ENCODE results near the gene TPM1.

TPM1 gene

DNA sequence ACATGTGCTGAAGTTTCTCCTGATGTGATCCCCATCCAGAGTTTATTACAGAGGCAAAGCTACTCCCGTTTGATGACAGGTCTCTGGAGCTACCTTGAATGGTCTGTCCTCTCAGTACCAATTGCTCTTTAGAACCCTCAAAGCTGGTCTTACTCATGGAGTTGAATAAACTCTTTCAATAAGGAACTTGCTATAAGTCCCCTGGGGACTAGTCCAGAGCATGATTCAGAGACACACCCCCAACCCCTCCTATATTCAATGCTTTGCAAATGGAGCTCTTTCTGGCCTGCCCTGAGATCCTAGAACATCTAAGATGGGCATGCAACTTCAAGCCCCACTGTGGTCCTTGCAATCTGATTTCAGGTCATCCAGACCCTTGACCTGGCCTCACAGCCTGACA, 23.9 kb upstream of the TPM1 start:
- DNase-seq = no peak

DNA sequence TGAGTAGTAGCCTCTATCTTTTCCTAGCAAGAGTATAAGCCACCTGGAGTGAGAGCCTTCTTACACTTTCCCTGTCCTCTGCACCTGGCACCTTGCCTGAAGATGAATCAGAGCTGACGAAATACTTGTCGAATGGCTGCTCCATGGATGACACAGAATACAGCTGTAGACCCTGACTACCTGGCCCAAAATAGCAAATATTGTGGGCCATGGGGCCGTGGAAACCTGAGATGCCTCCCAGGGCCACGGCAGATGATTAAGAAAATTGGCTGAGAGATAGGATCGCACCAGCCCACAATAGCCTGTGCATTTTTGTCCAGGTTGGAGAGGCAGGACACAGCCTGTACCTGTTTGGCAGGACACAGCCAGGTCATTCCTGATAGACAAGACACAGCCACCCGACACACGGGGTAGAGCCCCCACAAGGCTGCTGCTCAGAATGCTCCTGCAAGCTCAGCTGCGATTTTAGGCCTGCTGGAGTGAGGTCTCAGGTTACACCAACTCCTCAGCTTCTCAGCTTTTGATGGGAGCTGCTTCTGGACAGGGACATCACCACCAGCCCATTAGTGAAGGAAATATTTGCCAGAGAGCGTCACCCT, 22.9 kb upstream of the TPM1 start:
- DNase-seq = no peak

DNA sequence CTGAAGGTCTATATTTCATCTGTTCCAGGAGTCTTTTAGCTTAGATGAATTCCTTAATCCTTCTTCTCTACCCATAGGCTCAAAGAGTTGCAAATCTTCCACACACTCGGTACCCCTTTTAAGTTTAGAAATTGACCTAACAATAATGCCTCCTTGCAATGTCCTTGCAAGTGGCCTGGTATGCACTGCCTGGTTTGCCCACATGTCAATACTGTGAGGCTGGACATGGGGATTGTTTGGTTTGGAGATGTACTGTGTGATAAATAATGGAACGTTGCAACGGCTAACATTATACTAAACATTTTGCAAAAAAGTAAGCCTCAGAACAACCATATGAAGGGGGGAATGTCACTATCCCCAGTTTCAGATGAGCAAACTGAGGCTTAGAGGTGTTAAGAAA, 22.4 kb upstream of the TPM1 start:
- no peak for DNase-seq

DNA sequence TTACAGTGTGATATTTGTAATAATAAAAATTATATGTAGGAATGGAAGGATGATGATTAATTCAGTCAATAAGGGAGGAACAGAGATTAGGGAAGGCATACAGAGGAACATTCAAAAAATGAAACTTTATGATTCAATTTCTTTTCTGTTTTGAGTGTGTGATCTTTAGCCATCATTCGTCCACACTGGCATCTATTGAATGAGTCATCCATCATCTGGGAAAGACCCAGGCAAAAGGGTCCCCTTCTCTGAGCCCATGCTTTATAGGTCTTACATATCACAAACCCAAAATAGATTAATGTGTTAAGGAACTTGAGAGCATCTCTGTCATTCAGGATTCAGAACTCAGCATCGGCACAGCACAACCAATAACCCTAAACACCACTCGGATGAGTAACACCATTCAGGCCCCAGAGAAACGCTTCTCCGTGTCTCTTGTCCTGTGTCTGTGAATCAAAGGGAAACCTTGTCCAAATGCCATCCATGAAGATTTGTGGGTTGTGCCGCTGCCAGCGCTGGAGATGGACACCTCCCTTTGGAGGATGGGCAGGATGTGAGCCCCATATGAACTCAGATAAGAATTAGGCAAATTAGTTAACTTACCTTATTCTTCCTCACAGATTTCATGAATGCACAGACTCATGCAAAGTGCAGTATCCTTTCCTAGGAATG, 21.7 kb upstream of the TPM1 start:
- no peak for DNase-seq

DNA sequence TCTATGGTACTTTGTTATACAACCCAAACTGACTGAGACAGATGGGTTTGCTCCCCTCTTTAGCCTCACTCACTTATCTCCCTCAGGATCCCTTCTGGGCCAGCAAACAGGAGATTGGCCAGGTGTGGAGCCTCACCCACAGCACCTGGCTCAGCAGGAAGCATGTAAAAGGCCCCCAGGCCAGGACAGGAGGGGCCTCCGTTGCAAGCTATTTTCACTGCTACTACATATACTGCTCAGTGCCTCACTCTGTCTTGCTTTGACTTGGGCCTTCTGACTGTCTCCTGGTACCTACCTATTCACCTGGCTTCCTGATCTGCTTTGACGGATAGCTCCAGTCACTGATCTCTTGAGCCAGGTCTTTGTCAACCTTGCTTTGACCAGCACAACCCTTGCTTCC, 20.4 kb upstream of the TPM1 start:
- no peak for DNase-seq

DNA sequence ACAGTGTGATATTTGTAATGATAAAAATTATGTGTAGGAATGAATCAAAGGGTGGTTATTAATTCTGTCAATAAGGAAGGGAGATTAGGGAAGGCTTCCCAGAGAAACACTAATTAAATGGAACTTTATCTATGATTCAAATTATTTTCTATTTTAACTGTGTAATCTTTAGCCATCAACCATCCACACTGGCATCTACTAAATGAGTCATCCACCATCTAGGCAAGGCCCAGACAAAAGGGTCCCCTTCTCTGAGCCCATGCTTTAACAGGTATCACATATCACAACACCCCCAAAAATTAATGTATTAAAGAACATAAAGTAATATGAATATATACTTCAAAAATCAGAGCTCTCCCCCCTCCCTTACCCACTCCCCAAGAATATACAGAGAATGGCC, 19.9 kb upstream of the TPM1 start:
- no peak for DNase-seq

DNA sequence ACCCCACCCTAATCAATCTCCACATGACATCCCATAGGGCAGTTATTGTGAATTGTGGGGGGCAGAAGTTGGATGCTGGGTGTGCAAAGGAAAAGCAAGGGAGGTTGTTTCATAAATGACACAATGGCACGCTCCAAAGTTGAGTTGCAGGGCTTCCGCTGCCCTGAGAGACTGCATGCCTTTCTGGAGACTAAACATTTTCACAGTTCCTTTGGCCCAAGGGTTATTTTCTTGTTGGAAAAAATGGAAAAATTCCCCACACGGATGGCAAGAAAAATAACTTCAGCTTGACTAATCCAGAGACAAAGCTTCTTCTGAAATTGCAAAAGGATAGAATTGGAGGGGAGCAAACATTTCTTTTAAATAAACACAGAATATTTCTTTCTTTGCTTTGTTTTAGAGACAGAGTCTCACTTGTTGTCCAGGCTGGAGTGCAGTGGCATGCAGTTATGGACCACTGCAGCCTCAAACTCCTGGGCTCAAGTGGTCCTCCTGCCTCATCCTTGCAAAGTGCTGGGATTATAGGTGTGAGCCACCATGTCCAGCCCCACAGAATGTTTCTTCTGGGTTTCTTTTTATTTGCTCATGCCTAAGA, 19.1 kb upstream of the TPM1 start:
- no peak for DNase-seq

DNA sequence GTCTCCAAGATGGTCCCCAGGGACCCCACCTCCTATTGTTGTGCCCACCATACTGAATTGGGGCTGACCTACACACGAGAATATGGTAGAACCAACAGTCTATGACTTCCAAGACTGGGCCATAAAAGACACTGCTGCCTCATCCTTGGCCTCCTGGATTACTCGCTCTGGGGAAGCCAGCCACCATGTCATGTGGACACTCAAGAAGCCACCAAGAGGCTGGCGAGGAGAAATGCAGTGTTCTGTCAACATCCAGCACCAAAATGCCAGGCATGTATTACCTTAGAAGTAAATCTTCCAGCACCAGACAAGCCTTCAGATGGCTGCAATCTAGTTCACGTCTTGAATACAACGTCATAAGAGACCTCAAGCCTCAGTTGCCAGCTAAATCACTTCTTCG, 17.1 kb upstream of the TPM1 start:
- no peak for DNase-seq

DNA sequence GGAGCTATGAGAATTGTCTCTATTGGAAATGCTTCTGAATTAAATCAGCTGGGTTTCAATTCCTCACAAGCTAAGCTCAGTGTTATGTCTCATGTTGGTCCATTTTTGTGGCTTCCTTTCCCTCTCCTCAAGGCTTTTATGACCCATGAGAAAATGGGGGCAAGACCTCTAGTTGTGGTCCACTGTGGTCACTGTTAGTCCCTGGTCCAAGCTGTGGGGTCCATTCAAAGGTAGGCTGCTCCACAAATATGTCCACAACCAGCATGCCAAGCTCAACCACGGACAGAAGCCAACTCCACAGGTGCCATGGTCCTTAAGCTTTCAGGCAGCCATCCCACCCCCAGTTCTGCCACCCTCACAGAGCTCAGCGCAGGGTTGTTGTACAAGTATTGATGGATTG, 14.9 kb upstream of the TPM1 start:
- DNase-seq = no peak

DNA sequence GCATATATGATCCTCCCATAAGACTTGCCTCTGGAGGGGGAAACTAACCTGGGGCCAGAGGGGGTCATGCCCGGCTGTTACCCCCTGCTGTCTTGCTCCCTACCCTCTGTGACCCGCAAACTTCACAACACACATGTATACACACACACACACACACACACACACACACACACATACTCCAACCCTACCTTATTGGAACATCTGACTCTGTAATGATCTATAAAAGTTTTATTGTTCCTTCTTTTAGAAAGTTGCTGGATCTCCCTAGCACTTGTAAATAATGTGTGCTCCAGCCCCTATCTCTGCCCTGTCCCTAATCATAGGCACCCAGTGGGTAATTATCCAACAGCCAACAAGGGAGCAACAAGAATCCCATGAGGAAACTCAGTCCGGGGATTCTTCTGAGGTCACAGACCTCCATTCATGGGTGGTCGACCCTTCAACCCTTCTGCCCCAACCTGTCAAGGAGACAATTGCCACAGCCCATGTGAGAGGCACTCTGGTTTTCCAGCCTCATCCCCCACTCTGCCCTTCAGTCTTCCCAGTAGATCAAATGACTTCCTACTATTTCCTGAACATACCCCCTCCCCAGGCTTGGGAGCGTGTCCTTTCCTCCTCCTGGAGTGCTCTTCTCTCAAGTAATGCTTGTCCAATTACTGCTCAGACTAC, 14.0 kb upstream of the TPM1 start:
- no peak for DNase-seq

DNA sequence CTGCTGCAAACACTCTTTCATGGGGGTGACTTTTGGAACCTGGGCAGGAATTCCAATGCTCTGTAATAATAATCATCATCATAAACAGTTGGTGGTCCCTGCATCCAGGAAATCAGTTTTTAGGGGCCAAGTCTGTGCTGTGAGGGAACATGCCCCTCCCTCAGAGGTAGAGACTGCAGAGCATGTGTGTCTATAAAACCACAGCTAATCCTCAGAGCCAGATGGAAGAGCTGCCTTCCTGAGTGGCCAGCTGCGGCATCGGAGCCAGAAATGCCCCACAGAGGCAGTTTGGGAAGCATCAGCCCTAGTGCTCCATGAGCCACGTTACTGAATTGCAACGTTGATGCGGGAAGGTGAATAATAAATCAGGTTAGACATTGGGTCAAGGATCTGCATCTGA, 12.9 kb upstream of the TPM1 start:
- no peak for DNase-seq

DNA sequence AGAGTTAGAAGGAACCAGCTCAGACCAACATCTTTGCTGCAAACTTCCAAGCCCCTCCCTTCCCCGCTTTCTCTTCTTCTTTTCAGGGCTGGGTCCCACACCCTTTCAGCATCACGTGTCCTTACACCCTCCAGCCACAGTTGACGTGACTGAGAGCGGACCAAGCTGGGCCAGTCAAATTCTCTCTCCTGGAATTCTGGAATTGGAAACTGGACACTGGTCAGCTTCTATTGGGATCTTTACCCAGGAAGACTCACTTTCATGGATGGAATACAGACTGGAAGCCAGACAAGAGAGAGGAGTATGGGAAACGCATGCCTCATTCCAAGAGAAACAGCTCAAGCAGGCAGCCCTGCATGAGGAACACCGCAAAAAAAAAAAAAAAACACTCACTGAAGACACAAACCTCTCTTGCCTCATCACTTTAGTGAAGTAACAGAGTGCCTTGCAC, 12.4 kb upstream of the TPM1 start:
- no peak for DNase-seq

DNA sequence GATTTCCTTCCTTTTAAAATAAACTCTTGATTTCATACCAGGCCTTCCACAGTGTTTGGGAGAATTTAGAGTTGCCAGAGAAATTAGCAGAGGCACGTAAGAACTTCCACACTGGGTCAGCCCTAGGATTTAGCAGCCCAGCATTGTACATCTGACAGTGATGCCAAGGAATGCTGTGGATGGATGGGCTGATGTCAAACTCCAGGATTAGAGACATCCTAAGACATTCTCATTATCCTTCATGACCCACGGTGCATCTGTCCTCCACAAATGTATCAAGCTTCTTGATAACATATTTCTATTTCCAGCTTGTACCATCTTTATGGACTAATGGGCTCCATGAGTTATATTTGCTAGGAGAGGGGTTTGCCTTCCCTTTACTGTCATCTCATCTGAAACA, 8.0 kb upstream of the TPM1 start:
- DNase-seq = no peak

DNA sequence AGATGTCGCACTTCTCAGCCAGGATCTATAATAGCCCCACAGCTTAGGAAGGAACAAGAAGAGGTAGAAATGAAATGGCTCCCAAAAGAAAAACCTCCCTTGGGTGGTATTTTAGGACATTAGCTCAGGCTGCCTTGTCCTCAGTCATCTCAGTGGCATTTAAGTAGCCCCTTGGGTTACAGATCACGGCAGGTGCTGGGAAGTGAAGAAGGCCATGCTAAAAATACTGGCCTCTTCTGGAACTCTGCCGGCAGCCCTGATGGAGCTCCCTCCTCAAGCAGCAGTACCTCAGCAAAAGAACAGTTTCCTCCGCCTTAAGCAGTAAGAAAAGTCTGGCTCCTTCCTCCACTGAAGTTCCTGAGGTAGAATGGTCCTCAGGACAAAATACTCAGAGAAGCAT, 7.3 kb upstream of the TPM1 start:
- no peak for DNase-seq

DNA sequence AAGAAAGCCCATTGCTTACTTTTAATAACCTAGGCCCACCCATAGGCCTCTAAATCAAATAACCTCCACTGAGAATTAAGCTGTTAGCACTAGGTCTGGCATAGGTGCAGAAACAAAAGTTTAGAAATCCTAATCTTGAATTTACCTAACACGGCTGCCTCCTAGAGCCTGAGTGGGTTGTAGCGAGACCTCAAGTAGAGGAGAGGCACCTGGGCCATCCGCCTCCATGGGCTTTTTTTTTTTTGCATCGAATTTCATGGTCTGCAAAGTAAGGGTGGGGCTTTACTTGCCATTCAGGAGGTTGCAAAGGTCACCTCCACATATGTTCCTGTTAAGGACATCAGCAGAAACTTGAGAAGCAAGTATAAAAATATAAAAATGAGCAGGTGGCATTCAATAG, 6.6 kb upstream of the TPM1 start:
- DNase-seq = no peak

DNA sequence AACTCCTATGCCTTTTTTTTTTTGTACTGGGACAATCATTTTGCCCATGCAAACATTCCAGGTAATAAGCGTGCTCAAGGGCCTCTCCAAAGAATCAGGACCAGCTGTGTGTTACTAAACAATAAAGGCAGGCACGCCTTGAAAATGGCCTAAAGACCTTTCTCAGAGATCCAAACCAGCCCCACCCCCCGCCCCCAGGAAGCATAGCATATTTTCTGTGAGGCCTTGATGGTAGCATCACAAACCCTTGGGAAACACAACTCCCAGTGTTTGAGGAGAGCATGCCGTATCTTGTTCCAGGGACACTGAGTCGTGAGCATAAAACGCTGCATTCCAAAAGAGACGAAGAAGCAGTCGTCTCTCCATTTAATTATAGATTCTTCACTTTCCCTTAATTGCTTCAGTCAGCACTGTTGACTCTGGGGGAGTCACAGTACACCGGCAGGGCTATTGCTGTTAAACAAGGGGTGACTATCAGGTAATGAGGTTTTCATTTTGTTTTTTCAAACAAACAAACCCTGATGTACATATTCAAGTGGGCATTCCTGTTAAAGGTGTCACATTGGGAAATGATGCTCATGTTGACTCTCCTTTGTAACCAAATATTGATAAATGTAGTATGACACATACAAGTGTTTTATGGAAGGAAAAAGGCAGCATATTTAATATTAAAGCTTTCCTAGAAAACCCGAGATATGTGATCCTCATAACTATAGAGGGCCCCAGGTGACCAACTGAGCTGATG, 4.4 kb upstream of the TPM1 start:
- DNase-seq = no peak

DNA sequence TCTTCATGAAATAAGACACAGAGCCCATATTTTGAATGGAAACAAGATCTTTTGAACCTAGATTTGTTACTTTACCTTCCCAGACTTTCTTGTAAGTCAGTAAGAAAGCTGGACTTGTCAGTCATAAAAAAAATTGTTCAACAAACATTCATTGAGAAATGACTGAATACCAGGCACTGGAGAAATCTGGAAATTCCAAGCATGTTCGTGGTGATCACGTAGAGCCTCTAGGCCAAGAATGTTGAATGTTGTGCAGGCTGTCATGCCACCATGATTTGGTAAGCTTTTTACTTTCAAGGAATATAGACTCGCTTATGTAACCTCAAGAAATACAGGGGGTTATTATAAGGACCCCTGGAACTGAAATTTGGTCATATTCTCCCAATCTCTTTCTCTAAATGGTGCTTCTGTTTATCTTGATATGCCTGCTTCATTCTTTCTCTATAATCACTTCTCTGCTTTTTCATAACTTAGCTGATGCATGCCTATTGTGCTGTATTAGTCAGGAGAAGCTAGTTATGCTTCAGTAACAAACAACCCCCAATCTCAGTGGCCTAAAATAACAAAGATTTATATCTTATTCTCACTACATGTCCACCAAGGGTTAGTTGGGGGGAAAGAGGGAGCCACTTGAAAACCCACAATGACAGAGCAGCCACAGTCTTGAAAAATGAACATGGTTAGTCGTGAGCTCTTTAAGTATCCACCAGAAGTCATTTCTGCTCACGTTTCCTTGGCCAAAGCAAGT, 3.4 kb upstream of the TPM1 start:
- DNase-seq = no peak

DNA sequence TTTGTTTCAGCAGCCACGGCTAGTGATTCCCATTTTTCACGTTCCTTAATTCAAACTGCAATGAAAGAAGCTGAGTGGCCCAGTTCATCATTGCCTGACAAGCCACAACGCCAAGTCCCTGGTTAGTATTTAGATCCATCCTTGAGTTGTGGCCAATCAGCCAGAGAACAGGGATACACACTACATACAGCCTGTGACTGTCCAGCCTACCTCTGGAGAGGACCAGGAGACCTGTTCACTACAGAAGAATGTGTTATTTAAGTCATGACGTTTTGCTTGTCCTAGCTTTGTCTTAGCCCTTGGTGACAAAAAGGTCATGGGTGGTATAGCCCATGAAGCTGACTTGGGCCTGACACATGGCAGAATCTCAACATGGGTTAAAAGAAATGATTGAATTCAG, 2.7 kb upstream of the TPM1 start:
- no peak for DNase-seq

DNA sequence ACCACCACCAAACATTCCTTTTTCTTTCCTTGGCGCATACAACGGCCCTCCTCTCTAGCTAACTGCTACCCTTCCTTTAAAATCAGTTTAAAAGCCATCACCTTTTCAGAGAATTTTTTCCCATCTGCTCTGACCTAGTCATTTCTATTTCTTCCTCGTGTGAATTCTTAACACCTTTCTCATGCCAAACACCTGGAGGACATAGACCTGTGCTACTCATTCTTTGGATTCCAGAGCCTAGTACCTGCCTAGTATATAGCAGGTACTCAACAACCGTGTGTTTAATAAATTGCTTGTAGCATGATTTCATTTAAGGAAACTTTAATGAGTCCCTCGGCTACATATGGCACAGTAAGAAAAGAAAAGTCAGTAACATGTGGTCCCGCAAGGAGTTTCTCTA, 2.0 kb upstream of the TPM1 start:
- no peak for DNase-seq

DNA sequence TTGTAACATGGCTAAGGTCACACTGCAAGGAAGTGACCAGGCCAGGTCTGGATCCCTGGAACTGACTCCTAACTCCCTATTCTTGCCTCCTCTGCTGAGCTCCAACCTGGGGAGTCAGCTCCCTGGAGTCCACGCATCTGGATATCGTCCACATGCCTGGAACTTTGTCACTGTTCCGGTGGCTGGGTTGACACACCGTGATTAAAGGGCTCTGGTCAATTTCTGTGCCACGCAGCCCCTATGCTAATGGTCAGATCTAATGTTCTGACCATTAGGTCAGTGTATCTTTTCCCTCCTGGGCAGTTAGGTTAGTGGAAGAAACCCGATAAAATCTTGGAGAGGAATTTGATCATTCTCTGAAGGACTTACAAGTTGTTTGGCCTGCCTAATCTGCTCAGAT, 1.6 kb upstream of the TPM1 start:
- DNase-seq = no peak

DNA sequence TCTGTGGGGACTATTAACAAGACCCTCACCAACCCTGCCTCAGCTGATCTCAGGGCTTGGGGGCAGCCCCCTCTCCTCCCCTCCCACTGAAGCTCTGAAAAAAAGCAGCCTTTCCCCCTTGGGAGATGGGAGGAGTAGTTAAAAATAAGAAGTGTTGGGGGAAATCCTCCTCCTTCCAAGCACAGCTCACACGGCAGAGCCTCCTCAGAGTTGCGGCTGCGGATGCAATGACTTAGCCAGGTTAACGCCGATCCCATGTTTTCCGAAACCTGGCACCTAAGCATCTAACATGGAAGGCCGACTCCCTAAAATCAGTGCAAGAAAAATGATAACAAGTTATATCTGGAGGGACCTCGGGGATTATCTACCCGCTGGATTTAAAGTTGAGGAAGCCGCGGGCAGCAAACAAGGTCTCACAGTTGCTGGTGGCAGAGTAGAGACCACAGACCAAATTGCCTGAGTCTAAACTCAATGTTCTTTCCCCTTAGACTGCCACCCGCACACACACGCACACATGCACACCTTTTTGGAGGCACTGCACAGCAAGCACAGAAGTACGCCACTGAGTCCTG, 1.1 kb upstream of the TPM1 start:
- DNase-seq = no peak

DNA sequence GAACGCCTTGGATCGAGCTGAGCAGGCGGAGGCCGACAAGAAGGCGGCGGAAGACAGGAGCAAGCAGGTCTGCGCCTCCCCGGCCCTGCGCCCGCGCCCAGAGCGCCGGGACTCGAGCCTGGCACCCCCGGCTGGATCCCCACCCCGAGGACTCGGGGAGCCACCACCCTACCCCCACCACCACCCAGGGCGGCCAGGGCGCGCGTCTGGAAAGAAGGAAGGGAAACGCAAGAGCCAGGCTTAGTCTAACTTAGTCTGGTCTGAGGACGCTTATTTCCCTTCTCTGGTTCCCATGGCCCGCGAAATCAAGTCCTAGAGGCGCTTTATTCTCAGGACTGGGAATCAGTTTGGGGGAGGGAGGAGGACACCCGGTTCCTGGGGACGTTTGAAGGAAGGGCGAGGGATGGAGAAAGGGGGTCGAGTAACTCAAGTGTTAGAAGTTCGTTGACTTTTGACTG, 359 bp downstream of the TPM1 start:
- DNase-seq = peak; percentile 41
